Measurements from ENCODE around the gene MORN2.
A peak's percentile ranks its signal among the peaks of the same experiment; 100 is the strongest.

MORN2 gene

DNA sequence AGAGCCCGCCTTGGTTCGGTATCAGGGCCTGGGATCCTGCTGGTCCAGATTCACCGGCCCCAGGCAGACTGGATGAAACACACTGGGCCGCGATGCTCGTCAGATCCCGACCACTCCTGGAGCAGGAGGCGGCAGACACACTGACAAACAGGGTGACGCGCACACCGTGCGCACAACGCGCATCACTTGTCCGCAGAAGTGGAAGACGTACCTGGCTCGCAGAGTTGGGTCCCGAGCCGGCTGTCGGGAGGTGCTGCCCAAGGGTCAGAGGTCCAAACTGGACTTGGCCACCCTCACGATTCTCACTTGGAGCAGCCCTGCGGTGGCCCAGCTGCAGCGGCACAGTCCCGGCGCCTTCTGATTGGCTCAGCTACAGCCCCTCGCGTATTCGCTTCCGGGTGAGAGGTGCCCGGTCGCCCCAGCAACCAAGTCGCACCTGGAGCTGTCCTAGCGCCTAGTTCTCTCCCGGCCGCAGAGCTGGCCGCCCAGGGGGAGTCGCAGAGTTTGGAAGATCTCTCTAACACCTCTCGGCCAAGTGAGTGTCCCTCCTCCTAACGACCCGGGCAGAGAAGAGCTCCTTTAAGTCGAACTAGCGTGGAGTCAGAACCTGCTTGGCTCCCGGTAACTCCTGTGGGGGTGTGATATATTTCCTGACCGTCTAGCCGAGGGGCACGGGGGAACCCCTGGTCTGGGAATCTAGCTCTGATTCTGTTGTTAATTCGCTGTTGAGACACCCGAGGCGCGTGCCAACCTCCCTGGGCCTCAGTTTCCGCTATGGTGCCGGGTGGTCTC lies at the start of gene MORN2, which contains the start of gene DHX57:
Gene MORN2 (plus strand): TSS at position 401 of the 792 bp plus-strand sequence.
Gene DHX57 (minus strand): TSS at position 359 of the 792 bp plus-strand sequence. CDS start 7,529 bp downstream, outside the sequence.
- DNase-seq (ENCODE audit: low read depth), result peak; percentile 86

GRCh38 chr2:38827539-38828145 lies 48.1 kb upstream of the MORN2 start:
- DNase-seq (ENCODE audit: low read depth), result peak; percentile 64

GRCh38 chr2:38828460-38828859 lies 47.3 kb upstream of the MORN2 start:
- no peak for DNase-seq (ENCODE audit: low read depth)

DNA sequence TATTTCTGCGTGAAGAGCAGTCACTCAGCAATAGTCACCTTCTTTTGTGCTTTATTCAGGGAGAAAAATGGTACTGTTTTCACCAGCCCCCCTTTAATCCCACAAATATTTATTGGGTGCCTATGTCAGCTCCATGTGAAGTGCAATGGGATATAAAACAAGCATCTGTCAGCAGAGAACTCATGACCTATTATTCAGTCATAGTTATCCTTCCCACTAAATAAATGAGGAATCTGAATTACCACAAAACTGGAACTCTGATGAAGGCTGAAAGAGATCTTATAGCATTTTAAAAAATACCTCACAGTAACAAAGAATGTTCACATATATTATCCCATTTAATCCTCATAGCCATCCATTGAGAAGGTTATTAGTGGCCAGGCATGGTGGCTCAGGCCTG lies 45.8 kb upstream of the MORN2 start:
- DNase-seq (ENCODE audit: low read depth), result no peak

GRCh38 chr2:38830526-38831159 lies 45.1 kb upstream of the MORN2 start:
- DNase-seq (ENCODE audit: low read depth), result no peak

DNA sequence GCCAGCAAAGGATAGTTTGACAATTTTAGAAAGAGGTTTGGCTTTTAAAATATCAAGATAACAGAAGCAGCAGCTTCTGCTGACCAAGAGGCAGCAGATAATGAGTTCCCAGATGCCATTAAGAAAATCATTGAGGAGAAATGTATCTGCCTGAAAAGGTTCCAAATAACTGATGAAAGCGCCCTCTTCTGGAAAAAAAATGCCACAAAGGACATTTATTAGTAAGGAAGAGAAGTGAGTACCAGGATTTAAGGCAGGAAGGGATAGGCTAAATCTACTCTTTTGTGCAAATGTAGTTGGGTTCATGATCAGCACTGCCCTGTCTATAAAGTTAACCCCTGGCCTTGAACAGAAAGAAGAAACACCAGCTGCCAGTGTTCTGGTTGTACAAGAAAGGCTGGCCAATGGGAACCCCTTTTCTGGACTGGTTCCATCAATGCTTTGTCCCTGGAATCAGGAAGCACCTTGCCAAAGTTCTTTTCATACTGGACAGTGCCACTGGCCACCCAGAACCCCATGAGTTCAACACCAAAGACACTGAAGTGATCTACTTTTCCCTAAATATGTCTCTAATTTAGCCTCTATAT lies 40.7 kb upstream of the MORN2 start:
- peak; percentile 54 for DNase-seq (ENCODE audit: low read depth)

DNA sequence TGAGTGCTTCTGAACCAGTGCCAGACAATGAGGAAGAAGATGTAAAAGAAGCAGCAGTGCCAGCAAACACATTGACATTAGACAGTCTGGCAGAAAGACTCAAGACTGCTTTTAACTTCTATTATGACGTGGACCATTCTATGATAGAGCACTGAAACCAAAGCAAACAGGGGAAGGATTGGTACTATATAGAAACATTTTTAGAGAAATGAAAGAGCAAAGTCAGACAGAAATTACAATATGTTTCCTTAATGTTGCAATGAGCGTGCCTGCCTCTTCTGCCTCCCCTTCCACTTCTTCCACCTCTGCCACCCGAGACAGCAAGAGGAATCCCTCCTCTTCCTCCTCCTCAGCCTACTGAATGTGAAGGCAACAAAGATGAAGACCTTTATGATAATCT lies 39.8 kb upstream of the MORN2 start:
- no peak for DNase-seq (ENCODE audit: low read depth)

DNA sequence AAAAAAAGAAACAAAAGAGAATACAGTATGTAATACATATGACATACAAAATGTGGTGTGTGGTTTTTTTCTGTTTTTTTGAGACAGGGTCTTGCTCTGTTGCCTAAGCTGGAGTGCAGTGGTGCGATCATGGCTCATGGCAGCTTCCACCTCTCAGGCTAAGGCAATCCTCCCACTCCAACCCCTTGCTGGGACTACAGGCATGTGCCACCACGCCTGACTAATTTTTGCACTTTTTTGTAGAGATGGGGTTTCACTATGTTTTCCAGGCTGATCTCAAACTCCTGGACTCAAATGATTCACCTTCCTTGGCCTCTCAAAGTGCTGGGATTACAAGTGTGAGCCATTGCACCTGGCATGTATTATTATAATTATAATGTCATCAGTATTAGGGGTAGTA lies 39.0 kb upstream of the MORN2 start:
- no peak for DNase-seq (ENCODE audit: low read depth)

- no peak for DNase-seq (ENCODE audit: low read depth)
These were observed 25.7 kb upstream of the MORN2 start for GRCh38 chr2:38850045-38850444.

DNA sequence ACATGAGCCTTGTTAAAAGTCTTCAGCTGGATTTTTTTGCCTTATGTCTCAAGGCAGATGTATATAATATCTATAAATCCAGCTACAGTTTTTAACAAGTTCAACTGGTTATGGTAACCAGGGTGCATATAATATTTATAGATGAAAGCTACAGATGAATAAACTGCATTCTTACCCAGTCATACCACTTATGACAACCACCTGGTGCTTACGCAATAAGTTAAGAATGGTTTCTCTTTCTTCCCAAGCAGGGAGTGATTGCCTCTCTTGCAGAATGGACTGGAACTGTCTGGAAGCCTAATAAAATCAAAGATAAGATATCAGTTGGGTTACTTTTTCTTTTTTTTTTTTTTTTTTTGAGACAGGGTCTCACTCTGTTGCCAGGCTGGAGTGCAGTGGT lies 19.6 kb upstream of the MORN2 start:
- DNase-seq (ENCODE audit: low read depth), result peak; percentile 25

- DNase-seq (ENCODE audit: low read depth), result no peak
These were observed 13.3 kb upstream of the MORN2 start for GRCh38 chr2:38862476-38862875.

GRCh38 chr2:38863061-38863695 lies 12.6 kb upstream of the MORN2 start:
- no peak for DNase-seq (ENCODE audit: low read depth)

GRCh38 chr2:38866773-38867443 lies 8.9 kb upstream of the MORN2 start:
- peak; percentile 67 for DNase-seq (ENCODE audit: low read depth)

DNA sequence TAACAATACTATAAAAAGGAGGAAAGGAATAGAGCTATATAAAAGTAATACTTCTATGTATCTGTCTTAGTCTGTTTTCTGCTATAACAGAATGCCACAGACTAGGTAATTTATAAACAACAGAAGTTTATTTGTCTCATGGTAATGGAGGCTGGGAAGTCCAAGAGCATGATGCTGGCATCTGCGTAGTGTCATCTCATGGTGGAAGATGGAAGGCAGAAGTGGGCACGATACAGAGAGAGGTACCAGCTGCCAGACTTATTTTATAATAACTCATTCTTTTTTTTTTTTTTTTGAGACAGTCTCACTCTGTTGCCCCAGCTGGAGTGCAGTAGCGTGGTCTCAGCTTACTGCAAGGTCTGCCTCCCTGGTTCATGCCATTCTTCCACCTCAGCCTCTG lies 4.3 kb upstream of the MORN2 start:
- no peak for DNase-seq (ENCODE audit: low read depth)

- DNase-seq (ENCODE audit: low read depth), result no peak
These were observed 2.0 kb upstream of the MORN2 start for GRCh38 chr2:38873763-38874162.

DNA sequence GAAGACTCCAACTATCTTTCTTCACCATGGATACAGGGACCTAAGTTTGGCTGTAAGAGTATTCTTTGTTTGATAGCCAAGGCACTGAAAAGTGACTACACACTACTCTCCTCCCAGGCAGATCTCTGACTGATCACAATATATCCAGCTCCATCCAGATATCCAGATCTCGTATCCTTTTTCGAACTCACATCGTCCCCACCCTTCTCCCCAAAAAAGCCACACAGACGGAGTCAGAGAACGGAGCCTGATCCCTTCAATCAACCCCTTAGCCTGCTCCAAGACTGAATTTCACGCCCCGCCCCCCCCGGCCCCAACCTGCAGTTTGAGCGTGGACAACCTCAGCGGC lies 575 bp upstream of the MORN2 start:
- no peak for DNase-seq (ENCODE audit: low read depth)

- peak; percentile 11 for DNase-seq (ENCODE audit: low read depth)
These were observed 631 bp downstream of the MORN2 start for GRCh38 chr2:38876407-38876806.

GRCh38 chr2:38886063-38886462 lies 10.3 kb downstream of the MORN2 start:
- no peak for DNase-seq (ENCODE audit: low read depth)

DNA sequence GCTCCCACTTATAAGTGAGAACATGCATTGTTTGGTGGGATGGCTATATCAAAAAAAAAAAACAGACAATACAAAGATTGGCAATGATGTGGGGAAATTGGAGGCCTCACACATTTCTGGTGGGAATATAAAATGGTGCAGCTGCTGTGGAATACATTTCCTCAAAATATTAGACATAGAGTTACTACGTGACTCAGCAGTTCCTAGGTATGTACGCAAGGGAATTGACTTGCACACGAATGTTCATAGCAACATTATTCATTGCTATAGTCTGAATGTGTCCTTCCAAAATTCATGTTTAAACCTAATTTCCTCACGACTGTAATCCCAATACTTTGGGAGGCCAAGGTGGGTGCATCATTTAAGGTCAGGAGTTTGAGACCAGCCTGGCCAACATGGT lies 11.6 kb downstream of the MORN2 start:
- no peak for DNase-seq (ENCODE audit: low read depth)

GRCh38 chr2:38887902-38888554 lies 12.3 kb downstream of the MORN2 start:
- no peak for DNase-seq (ENCODE audit: low read depth)

- no peak for DNase-seq (ENCODE audit: low read depth)
These were observed 13.3 kb downstream of the MORN2 start for GRCh38 chr2:38889045-38889444.

Measured in ELR (cell line).